NCI-H187 treated with DMSO at 0.1 percent for 48 hours (cell line): Measurements from ENCODE around the gene DCAF4.
"Not testable (repeated sequence)": the region's sequence is repeated elsewhere in the genome, so short reads cannot be mapped to it uniquely, and the experiment has no call there.

Experiments
- DNase-seq: peaks from one replicate; lab custom pipeline; 2025; lab: John Stamatoyannopoulos, UW

Gene DCAF4

DNA sequence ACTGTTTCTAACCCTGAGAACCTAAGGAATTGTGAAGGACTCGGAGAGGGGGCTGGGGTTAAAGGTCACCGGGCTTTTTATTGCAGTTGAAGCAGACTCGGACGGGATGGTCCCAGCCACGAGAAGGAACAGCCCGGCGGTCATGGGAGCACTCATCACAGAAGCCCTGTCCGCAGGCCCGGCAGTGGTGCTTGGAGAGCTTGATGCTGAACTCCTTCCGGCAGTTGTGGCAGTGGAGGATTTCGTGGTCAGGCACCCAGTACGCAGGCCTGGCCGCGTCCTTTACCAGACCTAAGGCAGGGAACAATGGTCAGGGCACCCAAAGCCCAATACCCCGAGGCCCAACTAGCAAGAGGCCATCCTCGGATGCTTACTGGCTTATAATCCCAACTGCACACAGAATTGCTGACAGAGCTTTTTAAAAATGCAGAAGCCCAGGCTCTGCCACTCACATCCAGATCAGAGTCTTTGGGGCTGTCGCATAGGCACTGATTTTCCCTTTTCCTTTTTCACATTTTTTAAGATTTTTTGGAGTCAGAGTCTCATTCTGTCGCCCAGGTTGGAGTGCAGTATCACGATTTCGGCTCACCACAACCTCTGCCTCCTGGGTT, 44.7 kb downstream of the DCAF4 start:
- DNase-seq: no peak

DNA sequence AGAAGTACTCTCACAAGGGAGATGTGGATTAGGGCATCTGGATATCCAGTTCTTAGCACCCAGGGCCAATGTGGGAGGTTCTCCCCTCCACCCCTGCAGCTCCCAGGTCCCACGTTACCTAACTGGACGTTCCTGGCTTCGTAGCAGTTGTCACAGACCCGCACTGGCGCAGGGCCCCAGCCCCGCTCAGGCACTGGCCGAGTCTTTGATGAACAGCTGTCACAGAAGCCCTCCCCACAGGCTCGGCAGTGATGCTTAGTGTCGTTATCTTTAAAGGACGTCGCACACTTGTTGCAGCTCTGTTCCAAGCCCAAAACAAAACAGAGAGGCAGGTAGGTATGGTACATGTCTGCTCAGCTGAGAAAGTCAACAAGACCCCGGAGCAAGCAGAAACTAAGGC, 48.4 kb downstream of the DCAF4 start:
- DNase-seq: no peak

DNA sequence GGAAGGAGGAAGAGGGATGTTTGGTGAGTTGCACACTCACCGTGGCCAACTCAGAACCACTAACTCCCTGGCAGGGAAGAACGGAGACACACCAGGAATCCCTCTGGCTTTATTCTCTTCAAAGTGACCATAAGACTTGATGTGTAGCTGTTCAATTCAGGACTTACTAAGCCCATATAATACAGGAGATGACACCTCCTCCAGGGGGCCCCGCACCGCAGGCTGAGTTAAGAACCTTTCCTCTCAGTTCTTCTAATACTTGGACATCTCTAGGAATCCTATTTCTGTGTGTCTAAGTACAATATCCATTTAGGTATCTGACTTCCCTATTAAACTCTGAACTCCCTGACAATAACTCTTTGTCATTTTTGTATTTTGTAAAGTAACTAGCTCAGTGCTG, 49.5 kb downstream of the DCAF4 start:
- no peak for DNase-seq

DNA sequence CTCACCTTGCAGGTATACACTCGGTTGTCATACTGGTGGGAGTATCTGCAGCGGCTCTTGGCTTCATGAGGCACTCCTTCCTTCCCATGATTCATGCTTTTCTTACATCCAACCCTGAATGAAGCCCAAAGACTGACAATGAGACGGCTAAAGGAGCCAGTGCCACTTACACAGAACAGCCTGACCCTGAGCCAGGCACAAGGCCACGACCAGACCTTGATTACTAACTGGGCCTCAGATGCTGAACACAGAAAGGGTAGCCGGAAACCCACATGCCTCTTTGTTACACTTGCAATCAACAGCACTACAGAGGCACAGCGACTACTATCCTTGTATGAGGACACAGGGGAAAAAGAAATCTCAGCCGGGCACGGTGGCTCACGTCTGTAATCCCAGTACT, 52.6 kb downstream of the DCAF4 start:
- no peak for DNase-seq

DNA sequence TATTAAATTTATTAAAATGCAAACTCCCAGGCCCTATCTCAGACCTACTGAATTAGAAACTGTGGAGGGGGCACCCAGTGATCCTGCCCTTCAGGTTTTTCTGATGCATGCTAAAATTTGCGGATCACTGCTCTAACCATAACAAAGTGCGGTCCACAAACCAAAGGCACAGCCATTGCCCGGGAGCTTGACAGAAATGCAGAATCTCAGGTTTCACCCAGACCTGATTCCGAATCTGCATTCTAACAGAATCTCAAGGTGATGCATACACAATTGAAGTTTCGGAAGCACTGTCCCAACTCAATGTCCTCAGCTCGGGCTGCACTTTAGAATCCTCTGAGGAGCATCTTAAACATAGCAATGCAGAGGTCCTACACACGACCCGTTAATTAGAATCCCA, 54.6 kb downstream of the DCAF4 start:
- no peak for DNase-seq

DNA sequence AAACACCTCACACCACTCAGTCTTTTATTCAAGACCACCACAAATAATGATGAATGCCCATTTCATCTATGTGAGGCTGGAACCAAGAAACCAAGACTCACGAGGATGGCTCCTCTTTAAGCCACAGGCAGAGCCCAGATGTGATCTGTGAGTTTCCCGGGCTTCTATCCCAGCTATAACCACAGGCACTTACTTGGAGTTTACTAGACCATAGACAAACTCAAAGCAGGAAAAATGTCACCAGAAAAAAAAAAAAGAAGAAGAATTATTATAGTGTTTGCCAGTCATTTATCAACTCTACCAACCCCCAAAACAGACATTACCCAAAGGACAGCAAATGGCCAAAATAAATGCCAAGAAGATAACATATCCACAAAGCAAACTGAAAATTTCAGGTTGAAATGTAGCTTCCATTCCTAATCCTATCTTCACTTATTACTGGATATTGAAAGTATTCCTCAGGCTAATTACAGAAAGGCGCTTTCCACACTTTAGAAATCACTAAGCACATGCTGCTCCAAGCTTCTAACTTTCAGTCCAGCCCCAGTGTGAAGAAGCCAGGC, 56.0 kb downstream of the DCAF4 start:
- DNase-seq: no peak

DNA sequence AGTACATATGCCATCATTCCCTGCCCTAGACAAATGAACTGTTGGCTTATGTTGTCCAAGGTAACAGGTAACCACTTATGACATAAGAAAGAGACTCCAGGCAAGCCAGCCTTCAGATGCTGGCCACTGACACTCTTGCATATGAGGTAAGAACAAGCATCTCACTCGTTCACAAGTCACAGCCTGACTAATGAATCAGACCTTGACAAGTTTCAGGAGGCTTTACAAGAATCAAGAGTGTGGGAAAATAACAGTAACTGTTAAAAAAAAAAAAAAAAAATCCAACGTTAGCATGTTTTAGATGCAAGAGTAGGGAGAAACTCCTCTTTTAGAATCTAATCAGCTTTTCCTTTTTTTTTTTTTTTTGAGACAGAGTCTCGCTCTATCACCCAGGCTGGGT, 60.0 kb downstream of the DCAF4 start:
- no peak for DNase-seq

DNA sequence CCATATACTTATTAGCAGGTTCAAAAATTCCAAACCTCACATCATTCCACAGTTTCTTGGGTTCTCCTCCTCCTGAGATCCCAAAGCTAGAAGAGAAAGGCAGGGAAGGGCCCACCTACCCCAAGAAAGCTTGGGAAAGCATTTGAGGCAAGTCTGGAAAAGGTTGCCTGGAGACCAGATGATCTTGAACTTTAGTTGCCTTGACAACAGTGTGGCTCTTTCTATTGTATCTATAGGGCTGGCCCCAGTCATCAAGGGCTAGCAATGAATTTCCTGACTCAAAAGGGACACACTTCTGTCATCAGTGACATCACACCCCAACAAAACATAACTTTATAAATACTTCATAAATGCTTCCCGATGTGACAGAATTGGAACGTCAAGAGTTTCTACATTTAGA, 60.6 kb downstream of the DCAF4 start:
- DNase-seq: no peak

DNA sequence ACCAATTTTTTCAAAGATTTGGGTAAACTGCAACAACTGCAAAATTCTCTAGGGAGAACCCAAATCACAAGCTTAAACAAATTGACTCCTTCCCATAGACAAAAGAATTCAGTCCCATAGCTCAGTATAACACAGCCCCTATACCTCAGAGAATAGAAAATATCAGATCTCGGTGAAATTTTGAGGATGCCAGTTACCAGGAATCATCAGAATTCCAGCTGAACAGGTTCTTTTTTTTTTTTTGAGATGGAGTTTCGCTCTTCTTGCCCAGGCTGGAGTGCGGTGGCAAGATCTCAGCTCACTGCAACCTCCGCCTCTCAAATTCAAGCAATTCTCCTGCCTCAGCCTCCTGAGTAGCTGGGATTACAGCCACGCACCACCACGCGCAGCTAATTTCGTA, 63.9 kb downstream of the DCAF4 start:
- DNase-seq: no peak

DNA sequence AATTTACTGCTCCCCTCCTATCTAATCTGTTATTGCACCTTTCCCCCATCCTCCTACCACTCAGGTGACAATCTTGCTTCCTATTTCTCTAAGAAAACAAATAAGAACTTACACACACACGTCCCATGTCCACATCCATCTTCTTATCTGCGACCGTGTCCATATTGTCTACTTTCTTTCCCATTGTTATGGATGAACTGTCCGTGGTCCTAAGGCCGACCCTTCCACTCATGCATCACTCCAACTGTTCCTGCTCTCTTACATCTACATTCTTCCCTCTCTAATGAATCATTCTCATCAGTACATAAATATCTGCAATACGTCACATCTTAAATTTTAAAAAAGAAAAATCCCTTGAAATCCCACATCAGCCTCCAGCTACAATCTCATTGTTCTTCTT, 70.7 kb downstream of the DCAF4 start:
- no peak for DNase-seq

DNA sequence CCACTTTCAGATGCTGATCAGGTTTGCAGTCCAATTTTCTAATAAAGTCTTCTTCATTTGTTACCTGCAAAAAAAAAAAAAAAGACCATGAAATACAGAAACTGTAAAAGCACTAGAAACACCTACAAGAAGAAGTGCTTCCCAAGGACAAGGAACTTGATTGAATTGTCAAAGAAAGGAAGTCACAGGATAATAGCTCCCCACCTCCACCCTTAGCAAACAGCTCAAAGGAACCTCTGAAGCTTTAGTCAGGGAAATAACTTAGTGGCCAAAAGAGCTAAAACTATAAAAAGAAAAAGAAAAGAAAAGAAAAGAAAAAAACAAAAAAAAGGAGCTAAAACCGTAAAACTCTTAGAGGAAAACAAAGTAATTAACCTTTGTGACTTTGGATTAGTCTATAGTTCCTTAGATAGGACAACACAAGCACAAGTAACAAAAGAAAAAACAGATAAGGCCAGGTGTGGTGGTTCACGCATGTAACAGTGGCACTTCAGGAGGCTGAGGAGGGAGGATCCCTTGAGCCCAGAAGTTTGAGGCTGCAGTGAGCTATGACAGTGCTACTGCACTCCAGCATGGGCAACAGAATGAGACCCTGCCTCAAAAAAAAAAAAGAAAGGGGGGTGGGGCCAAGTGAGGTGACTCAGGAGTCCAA, 72.1 kb downstream of the DCAF4 start:
- no peak for DNase-seq

DNA sequence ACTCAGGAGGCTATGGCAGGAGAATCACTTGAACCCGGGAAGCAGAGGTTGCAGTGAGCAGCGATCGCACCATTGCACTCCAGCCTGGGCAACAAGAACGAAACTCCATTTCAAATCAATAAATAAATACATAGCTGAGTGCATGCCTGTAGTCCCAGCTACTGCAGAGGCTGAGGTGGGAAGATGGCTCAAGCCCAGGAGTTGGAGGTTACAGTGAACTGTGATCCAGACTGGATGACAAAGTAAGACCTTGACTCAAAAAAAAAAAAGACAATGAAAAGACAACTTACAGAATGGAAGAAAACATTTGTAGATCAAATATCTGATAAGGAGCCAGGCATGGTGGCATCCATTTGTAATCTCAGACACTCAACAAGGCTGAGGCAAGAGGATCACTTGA, 73.1 kb downstream of the DCAF4 start:
- no peak for DNase-seq

DNA sequence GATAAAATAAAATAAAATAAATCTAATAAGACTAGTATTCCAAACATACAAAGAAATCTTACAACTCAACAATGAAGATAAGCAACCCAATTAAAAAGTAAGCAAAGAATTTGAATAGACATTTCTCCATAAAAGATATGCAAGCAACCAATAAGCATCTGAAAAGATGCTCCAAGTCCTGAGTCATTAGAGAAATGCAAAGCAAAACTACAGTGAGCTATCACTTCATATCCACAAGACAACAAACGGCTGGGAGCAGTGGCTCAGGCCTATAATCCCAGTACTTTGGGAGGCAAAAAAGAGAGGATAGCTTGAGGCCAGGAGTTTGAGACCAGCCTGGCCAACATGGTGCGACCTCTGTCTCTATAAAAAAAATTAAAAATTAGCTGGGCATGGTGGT, 73.8 kb downstream of the DCAF4 start:
- no peak for DNase-seq

DNA sequence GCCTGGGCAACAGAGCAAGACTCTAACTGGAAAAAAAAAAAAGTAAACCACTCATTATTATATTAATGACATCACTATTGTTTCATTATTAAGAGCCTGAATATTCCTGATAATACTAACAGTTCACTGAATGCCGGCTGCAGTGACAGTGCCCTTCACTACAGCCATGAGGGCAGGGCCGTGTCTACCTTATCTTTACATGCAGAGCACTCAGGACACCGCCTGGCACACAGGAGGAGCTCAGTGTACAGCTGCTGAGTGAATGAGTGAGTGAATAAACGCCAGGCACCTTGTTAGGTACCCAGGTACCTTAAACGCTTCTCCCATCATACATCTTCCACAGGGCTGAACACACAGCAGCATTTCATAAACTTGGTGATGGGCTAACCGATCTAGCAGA, 77.4 kb downstream of the DCAF4 start:
- no peak for DNase-seq

DNA sequence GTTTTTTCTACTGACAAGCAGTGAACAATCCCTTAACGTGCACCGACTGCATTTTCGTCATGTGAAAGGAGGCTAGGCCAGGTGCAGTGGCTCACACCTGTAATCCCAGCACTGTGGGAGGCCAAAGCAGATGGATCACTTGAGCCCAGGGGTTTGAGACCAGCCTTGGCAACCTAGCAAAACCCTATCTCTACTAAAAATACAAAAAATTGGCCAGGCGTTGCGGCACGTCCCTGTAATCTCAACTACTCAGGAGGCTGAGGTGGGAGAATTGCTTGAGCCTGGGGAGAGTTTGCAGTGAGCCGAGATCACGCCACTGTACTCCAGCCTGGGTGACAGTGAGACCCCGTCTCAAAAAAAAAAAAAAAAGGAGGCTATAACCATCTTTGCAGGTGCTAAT, 78.4 kb downstream of the DCAF4 start:
- DNase-seq: not testable (repeated sequence)

DNA sequence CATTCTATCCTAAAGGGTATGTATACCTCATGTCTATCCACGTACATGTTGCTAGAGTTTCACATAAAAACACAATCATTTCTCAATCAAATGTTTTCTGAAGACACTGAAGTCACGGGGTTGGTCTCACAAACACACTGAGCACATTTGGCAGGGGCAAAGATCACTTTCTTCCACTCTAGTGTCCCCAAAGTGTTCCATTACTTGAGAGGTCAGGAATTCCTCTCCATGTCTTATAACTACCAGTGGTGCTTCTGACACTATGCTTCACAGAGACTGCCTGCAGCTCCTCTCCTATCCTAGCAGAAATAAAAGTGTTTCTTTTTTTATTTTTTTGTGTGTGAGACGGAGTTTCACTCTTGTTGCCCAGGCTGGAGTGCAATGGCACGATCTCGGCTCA, 81.6 kb downstream of the DCAF4 start:
- DNase-seq: no peak

DNA sequence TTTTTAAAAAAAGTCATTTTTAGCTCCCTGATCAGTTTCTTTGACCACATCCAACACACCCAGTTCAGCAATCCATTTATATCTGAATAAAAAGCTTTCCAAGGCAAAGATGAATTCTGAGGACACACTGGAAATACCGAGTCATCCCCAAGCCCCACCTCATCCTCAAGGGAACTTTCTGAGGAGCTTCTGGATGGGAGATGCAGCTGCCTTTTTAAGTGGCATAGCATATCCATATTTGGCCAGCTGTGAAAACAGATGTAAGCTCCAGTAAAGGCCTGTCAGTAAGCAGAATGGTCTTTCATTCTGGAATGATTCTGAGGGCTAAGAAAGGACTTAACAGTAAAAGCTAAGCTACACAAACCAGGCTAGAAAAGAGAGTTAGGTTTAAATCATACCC, 82.2 kb downstream of the DCAF4 start:
- DNase-seq: no peak
